ENCODE data around the gene NTN1. TPM values are rescaled to one million over a fixed set of nuclear protein-coding genes. Genes with fewer than 3 reads are reported as not detected.

Gene NTN1
- total RNA-seq, 5 donors from 2014 or later (not counting 1 experiment from before 2014, with no cell fraction given) = 0.07 to 0.15 (median 0.12) TPM; not detected in 1

- H3K36me3 Mint-ChIP-seq = no peaks in the 10 kb centered on the region
- Histone ChIP-seq H3K4me1 (ENCODE audit: control insufficient read depth in 1 of 2, extremely low read depth in 1 of 2, insufficient read depth in 2 of 2, low read length in 2 of 2) (no peaks in the 10 kb centered on the region), H3K4me3 (ENCODE audit: control insufficient read depth in 1 of 2, extremely low read depth in 1 of 2, low read length in 1 of 2) (no peak overlapping the region), H3K36me3 (ENCODE audit: control insufficient read depth in 2 of 2, extremely low read depth in 1 of 2, insufficient read depth in 1 of 2, low read length in 1 of 2) (no peaks in the 10 kb centered on the region), H3K27me3 (replicated peaks in 1 of 2; ENCODE audit: control insufficient read depth in 2 of 2, extremely low read depth in 1 of 2, insufficient read depth in 2 of 2, low read length in 1 of 2) (peaks cover 0 to 22% of the 10 kb centered on the region in 2 experiments), H3K9me3 (no peaks in the 10 kb centered on the region), H3K27ac (ENCODE audit: low read length) (no peak overlapping the region)
- H3K27ac Mint-ChIP-seq = no peak overlapping the region
- CTCF ChIA-PET = interaction anchor here in 1 of 2 donors (0.6 kb wide), 1 partner anchor 84 kb away, joined by 6 read pairs; no protein-coding TSS in a partner anchor
- ATAC-seq (replicated peaks in 1 of 4) (no peak), DNase-seq (no peak)
- peaks cover 3 to 11% of the 10 kb centered on the region in 2 donors for H3K27me3 Mint-ChIP-seq
- WGBS (ENCODE audit: insufficient coverage) = 89% methylated on average over 9 of the region's 10 CpGs
- peaks cover 0 to 3% (median 0%) of the 10 kb centered on the region in 3 donors for H3K4me1 Mint-ChIP-seq
- no peak overlapping the region for H3K4me3 Mint-ChIP-seq
- H3K9me3 Mint-ChIP-seq = no peaks in the 10 kb centered on the region
- POLR2A ChIA-PET = no interaction called here
These were observed 187.2 kb downstream of the NTN1 start for GRCh38 chr17:9208381-9209105.

GRCh38 chr17:9209347-9209746, 188.0 kb downstream of the NTN1 start:
- peaks cover 3 to 11% of the 10 kb centered on the region in 2 donors for H3K27me3 Mint-ChIP-seq
- peaks cover 0 to 3% (median 0%) of the 10 kb centered on the region in 3 donors for H3K4me1 Mint-ChIP-seq
- Histone ChIP-seq H3K27ac (ENCODE audit: low read length) (no peak overlapping the region), H3K36me3 (ENCODE audit: control insufficient read depth in 2 of 2, extremely low read depth in 1 of 2, insufficient read depth in 1 of 2, low read length in 1 of 2) (no peaks in the 10 kb centered on the region), H3K9me3 (no peaks in the 10 kb centered on the region), H3K4me1 (ENCODE audit: control insufficient read depth in 1 of 2, extremely low read depth in 1 of 2, insufficient read depth in 2 of 2, low read length in 2 of 2) (no peaks in the 10 kb centered on the region), H3K27me3 (replicated peaks in 1 of 2; ENCODE audit: control insufficient read depth in 2 of 2, extremely low read depth in 1 of 2, insufficient read depth in 2 of 2, low read length in 1 of 2) (peaks cover 0 to 22% of the 10 kb centered on the region in 2 experiments), H3K4me3 (ENCODE audit: control insufficient read depth in 1 of 2, extremely low read depth in 1 of 2, low read length in 1 of 2) (no peak overlapping the region)
- POLR2A ChIA-PET = no interaction called here
- no peaks in the 10 kb centered on the region for H3K9me3 Mint-ChIP-seq
- ATAC-seq (replicated peaks in 1 of 4) (no peak), DNase-seq (no peak)
- CTCF ChIA-PET = no interaction called here
- H3K36me3 Mint-ChIP-seq = no peaks in the 10 kb centered on the region
- H3K4me3 Mint-ChIP-seq = no peak overlapping the region
- H3K27ac Mint-ChIP-seq = no peak overlapping the region
- 83% methylated on average over 4 of the region's 5 CpGs for WGBS (ENCODE audit: insufficient coverage)

- H3K27me3 Mint-ChIP-seq = peaks cover 3 to 11% of the 10 kb centered on the region in 2 donors
- H3K4me3 Mint-ChIP-seq = no peak overlapping the region
- no peak for DNase-seq
- H3K4me1 Mint-ChIP-seq = peaks cover 0 to 2% (median 0%) of the 10 kb centered on the region in 3 donors
- H3K27ac Mint-ChIP-seq = no peak overlapping the region
- CTCF ChIA-PET = no interaction called here
- no peak for ATAC-seq (replicated peaks in 1 of 4)
- peaks cover 0 to 22% of the 10 kb centered on the region in 2 experiments for H3K27me3 ChIP-seq (replicated peaks in 1 of 2; ENCODE audit: control insufficient read depth in 2 of 2, extremely low read depth in 1 of 2, insufficient read depth in 2 of 2, low read length in 1 of 2)
- H3K36me3 Mint-ChIP-seq = no peaks in the 10 kb centered on the region
- 80% methylated on average over 7 of the region's 7 CpGs for WGBS (ENCODE audit: insufficient coverage)
- no peaks in the 10 kb centered on the region for H3K9me3 Mint-ChIP-seq
- H3K4me3 ChIP-seq (ENCODE audit: control insufficient read depth in 1 of 2, extremely low read depth in 1 of 2, low read length in 1 of 2) = no peak overlapping the region
- no peaks in the 10 kb centered on the region for H3K9me3 ChIP-seq
- POLR2A ChIA-PET = no interaction called here
- H3K27ac ChIP-seq (ENCODE audit: low read length) = no peak overlapping the region
- H3K4me1 ChIP-seq (ENCODE audit: control insufficient read depth in 1 of 2, extremely low read depth in 1 of 2, insufficient read depth in 2 of 2, low read length in 2 of 2) = no peaks in the 10 kb centered on the region
- H3K36me3 ChIP-seq (ENCODE audit: control insufficient read depth in 2 of 2, extremely low read depth in 1 of 2, insufficient read depth in 1 of 2, low read length in 1 of 2) = no peaks in the 10 kb centered on the region
These were observed 188.6 kb downstream of the NTN1 start for GRCh38 chr17:9209781-9210370.

- whole genome bisulfite sequencing (ENCODE audit: insufficient coverage) = 78% methylated on average over 12 of the region's 13 CpGs
- Mint-ChIP-seq H3K36me3 (peaks cover 2% of the 10 kb centered on the region), H3K27ac (no peak overlapping the region), H3K9me3 (peaks cover 0 to 12% (median 10%) of the 10 kb centered on the region in 3 donors), H3K4me1 (no peaks in the 10 kb centered on the region), H3K27me3 (peaks cover 3 to 5% of the 10 kb centered on the region in 2 donors), H3K4me3 (no peak overlapping the region)
- no peak overlapping the region for H3K27ac ChIP-seq (ENCODE audit: low read length)
- no peak for ATAC-seq (replicated peaks in 1 of 4)
- H3K36me3 ChIP-seq (ENCODE audit: control insufficient read depth in 2 of 2, extremely low read depth in 1 of 2, insufficient read depth in 1 of 2, low read length in 1 of 2) = no peaks in the 10 kb centered on the region
- H3K27me3 ChIP-seq (replicated peaks in 1 of 2; ENCODE audit: control insufficient read depth in 2 of 2, extremely low read depth in 1 of 2, insufficient read depth in 2 of 2, low read length in 1 of 2) = peaks cover 0 to 11% of the 10 kb centered on the region in 2 experiments
- POLR2A ChIA-PET = no interaction called here
- no peak for DNase-seq
- peaks cover 2% of the 10 kb centered on the region for H3K9me3 ChIP-seq
- no peaks in the 10 kb centered on the region for H3K4me1 ChIP-seq (ENCODE audit: control insufficient read depth in 1 of 2, extremely low read depth in 1 of 2, insufficient read depth in 2 of 2, low read length in 2 of 2)
- no peak overlapping the region for H3K4me3 ChIP-seq (ENCODE audit: control insufficient read depth in 1 of 2, extremely low read depth in 1 of 2, low read length in 1 of 2)
- CTCF ChIA-PET = no interaction called here
These were observed 189.9 kb downstream of the NTN1 start for GRCh38 chr17:9211133-9211765.

GRCh38 chr17:9212376-9213302, 191.3 kb downstream of the NTN1 start:
- ChIA-PET POLR2A (no interaction called here), CTCF (no interaction called here)
- peaks cover 0 to 21% (median 16%) of the 10 kb centered on the region in 3 donors for H3K9me3 Mint-ChIP-seq
- H3K4me1 Mint-ChIP-seq = no peaks in the 10 kb centered on the region
- no peaks in the 10 kb centered on the region for H3K27me3 Mint-ChIP-seq
- Histone ChIP-seq H3K4me3 (ENCODE audit: control insufficient read depth in 1 of 2, extremely low read depth in 1 of 2, low read length in 1 of 2) (no peak overlapping the region), H3K27ac (ENCODE audit: low read length) (no peak overlapping the region), H3K4me1 (ENCODE audit: control insufficient read depth in 1 of 2, extremely low read depth in 1 of 2, insufficient read depth in 2 of 2, low read length in 2 of 2) (no peaks in the 10 kb centered on the region), H3K36me3 (ENCODE audit: control insufficient read depth in 2 of 2, extremely low read depth in 1 of 2, insufficient read depth in 1 of 2, low read length in 1 of 2) (no peaks in the 10 kb centered on the region), H3K9me3 (peaks cover 2% of the 10 kb centered on the region), H3K27me3 (replicated peaks in 1 of 2; ENCODE audit: control insufficient read depth in 2 of 2, extremely low read depth in 1 of 2, insufficient read depth in 2 of 2, low read length in 1 of 2) (peaks cover 0 to 7% of the 10 kb centered on the region in 2 experiments)
- no peak overlapping the region for H3K4me3 Mint-ChIP-seq
- H3K36me3 Mint-ChIP-seq = peaks cover 3% of the 10 kb centered on the region
- DNase-seq = no peak
- no peak overlapping the region for H3K27ac Mint-ChIP-seq
- 88% methylated on average over 28 of the region's 30 CpGs for WGBS (ENCODE audit: insufficient coverage)
- ATAC-seq (replicated peaks in 1 of 4) = no peak

- POLR2A ChIA-PET = no interaction called here
- no peaks in the 10 kb centered on the region for H3K4me1 Mint-ChIP-seq
- no peak overlapping the region for H3K4me3 Mint-ChIP-seq
- no peak overlapping the region for H3K27ac Mint-ChIP-seq
- CTCF ChIA-PET = no interaction called here
- H3K27me3 Mint-ChIP-seq = no peaks in the 10 kb centered on the region
- DNase-seq = no peak
- H3K9me3 ChIP-seq = peaks cover 2% of the 10 kb centered on the region
- H3K4me1 ChIP-seq (ENCODE audit: control insufficient read depth in 1 of 2, extremely low read depth in 1 of 2, insufficient read depth in 2 of 2, low read length in 2 of 2) = no peaks in the 10 kb centered on the region
- no peaks in the 10 kb centered on the region for H3K36me3 ChIP-seq (ENCODE audit: control insufficient read depth in 2 of 2, extremely low read depth in 1 of 2, insufficient read depth in 1 of 2, low read length in 1 of 2)
- H3K27ac ChIP-seq (ENCODE audit: low read length) = no peak overlapping the region
- no peak for ATAC-seq (replicated peaks in 1 of 4)
- H3K36me3 Mint-ChIP-seq = peaks cover 3% of the 10 kb centered on the region
- H3K27me3 ChIP-seq (replicated peaks in 1 of 2; ENCODE audit: control insufficient read depth in 2 of 2, extremely low read depth in 1 of 2, insufficient read depth in 2 of 2, low read length in 1 of 2) = peaks cover 0 to 7% of the 10 kb centered on the region in 2 experiments
- peaks cover 0 to 21% (median 16%) of the 10 kb centered on the region in 3 donors for H3K9me3 Mint-ChIP-seq
- H3K4me3 ChIP-seq (ENCODE audit: control insufficient read depth in 1 of 2, extremely low read depth in 1 of 2, low read length in 1 of 2) = no peak overlapping the region
- 79% methylated on average over 3 of the region's 3 CpGs for WGBS (ENCODE audit: insufficient coverage)
These were observed 192.0 kb downstream of the NTN1 start for GRCh38 chr17:9213303-9213640.

Measured in T-cell (primary cell).